HepG2 (cell line): ENCODE data around the gene SMDT1. TPM values are rescaled to one million over a fixed set of nuclear protein-coding genes. Genes with fewer than 3 reads are reported as not detected.

ENCODE experiments used
- BATF2 ChIP-seq: sonication (generic); formaldehyde crosslinking; IDR thresholded peaks from 2 replicates; pipeline ENCODE4 v1.8.0; 2022; ENCODE audit warnings: mild to moderate bottlenecking, missing genetic modification reagents, moderate library complexity
- CENPX ChIP-seq: sonication (generic); formaldehyde crosslinking; IDR thresholded peaks from 2 replicates; pipeline ENCODE4 v1.9.0; 2021; ENCODE audit warnings: mild to moderate bottlenecking, missing genetic modification reagents, moderate library complexity
- FIP1L1 ChIP-seq: fragments of 200-400 bp; formaldehyde crosslinking; IDR thresholded peaks from 2 replicates; pipeline ENCODE4 v1.6.1; 2018; ENCODE audit warnings: low read depth, mild to moderate bottlenecking, low read length, moderate library complexity, borderline replicate concordance; ENCODE audit not compliant: insufficient read depth
- HINFP ChIP-seq: sonication (generic); formaldehyde crosslinking; IDR thresholded peaks from 2 replicates; pipeline ENCODE4 v1.4.0; 2020; ENCODE audit warnings: low read depth, mild to moderate bottlenecking, missing genetic modification reagents
- KAT2B ChIP-seq: fragments of 150-350 bp; IDR thresholded peaks from 2 replicates; pipeline ENCODE4 v1.6.1; 2014; ENCODE audit warnings: low read depth, low read length, borderline replicate concordance
- KLF15 ChIP-seq: sonication (generic); formaldehyde crosslinking; IDR thresholded peaks from 2 replicates; pipeline ENCODE4 v1.8.1; 2023; ENCODE audit warnings: borderline replicate concordance, mild to moderate bottlenecking, inconsistent platforms, missing genetic modification reagents, mixed read lengths
- MTERF4 ChIP-seq: sonication (generic); formaldehyde crosslinking; IDR thresholded peaks from 2 replicates; pipeline ENCODE4 v1.8.0; 2023; ENCODE audit warnings: mild to moderate bottlenecking, missing genetic modification reagents
- POGZ ChIP-seq: sonication (generic); formaldehyde crosslinking; IDR thresholded peaks from 2 replicates; pipeline ENCODE4 v1.4.0; 2020; ENCODE audit warnings: mild to moderate bottlenecking, missing genetic modification reagents
- POLR2AphosphoS2 ChIP-seq: IDR thresholded peaks from 2 replicates; pipeline ENCODE4 v1.6.1; 2011; ENCODE audit warnings: low read depth, low read length, improper control_type of control experiment
- SP2 ChIP-seq: sonication (generic); formaldehyde crosslinking; IDR thresholded peaks from 2 replicates; pipeline ENCODE4 v1.5.1; 2020; ENCODE audit warnings: mild to moderate bottlenecking, missing genetic modification reagents
- ZBTB46 ChIP-seq: sonication (generic); formaldehyde crosslinking; IDR thresholded peaks from 2 replicates; pipeline ENCODE4 v1.4.0; 2020; ENCODE audit warnings: mild to moderate bottlenecking, missing genetic modification reagents, borderline replicate concordance
- ZMYM4 ChIP-seq: sonication (generic); formaldehyde crosslinking; IDR thresholded peaks from 2 replicates; pipeline ENCODE4 v1.8.1; 2023; ENCODE audit warnings: mild to moderate bottlenecking, missing genetic modification reagents
- ZNF232 ChIP-seq: sonication (generic); formaldehyde crosslinking; IDR thresholded peaks from 2 replicates; pipeline ENCODE4 v1.4.0; 2020; ENCODE audit warnings: missing genetic modification reagents, borderline replicate concordance
- ZNF430 ChIP-seq: sonication (generic); formaldehyde crosslinking; IDR thresholded peaks from 2 replicates; pipeline ENCODE4 v1.9.0; 2021; ENCODE audit warnings: mild to moderate bottlenecking, missing genetic modification reagents
- ZNF530 ChIP-seq: sonication (generic); formaldehyde crosslinking; IDR thresholded peaks from 2 replicates; pipeline ENCODE4 v1.5.0; 2020; ENCODE audit warnings: low read depth, mild to moderate bottlenecking, missing genetic modification reagents
- ZNF574 ChIP-seq: sonication (generic); formaldehyde crosslinking; IDR thresholded peaks from 2 replicates; pipeline ENCODE4 v1.4.0; 2020; ENCODE audit warnings: missing genetic modification reagents
- ZNF768 ChIP-seq: sonication (generic); formaldehyde crosslinking; IDR thresholded peaks from 2 replicates; pipeline ENCODE4 v1.4.0; 2020; ENCODE audit warnings: missing genetic modification reagents
- polyA plus RNA-seq, 8 experiments: library from polyadenylated mRNA; depleted of rRNA in 3 of 8; stranded (reverse) in 7 of 8; unstranded in 1 of 8; fragments of >200 nt; fragmentation: Illumina TruSeq in 4 of 8; extraction: Trizol in 4 of 8; gene quantifications; 2 replicates each; pipeline versions ENCODE4 v1.2.1 to v1.2.3, GENCODE V29; 2011 to 2016; ENCODE audit warnings: low read depth in 4 of 8, missing spikeins in 1 of 8, mixed read lengths in 1 of 8; ENCODE audit not compliant: insufficient read depth in 1 of 8
- total RNA-seq, 5 experiments: library from RNA; depleted of rRNA; stranded (reverse); fragments of >200 nt; fragmentation: Illumina TruSeq; extraction: Trizol; gene quantifications; 2 replicates each; pipeline ENCODE4 v1.2.3, GENCODE V29; 2016; ENCODE audit warnings: low read depth in 1 of 5
- TF ChIP-seq, protein P1 (sequence below): sonication (generic); formaldehyde crosslinking; IDR thresholded peaks from 2 replicates; pipeline ENCODE4 v1.4.0; 2020; ENCODE audit warnings: missing genetic modification reagents, borderline replicate concordance

The SMDT1 gene
- total and polyA plus RNA-seq, 2 of the 13 experiments (the other 11 are each of a cell fraction or from before 2014, with no cell fraction given), result 8.3 to 26.6 TPM

DNA sequence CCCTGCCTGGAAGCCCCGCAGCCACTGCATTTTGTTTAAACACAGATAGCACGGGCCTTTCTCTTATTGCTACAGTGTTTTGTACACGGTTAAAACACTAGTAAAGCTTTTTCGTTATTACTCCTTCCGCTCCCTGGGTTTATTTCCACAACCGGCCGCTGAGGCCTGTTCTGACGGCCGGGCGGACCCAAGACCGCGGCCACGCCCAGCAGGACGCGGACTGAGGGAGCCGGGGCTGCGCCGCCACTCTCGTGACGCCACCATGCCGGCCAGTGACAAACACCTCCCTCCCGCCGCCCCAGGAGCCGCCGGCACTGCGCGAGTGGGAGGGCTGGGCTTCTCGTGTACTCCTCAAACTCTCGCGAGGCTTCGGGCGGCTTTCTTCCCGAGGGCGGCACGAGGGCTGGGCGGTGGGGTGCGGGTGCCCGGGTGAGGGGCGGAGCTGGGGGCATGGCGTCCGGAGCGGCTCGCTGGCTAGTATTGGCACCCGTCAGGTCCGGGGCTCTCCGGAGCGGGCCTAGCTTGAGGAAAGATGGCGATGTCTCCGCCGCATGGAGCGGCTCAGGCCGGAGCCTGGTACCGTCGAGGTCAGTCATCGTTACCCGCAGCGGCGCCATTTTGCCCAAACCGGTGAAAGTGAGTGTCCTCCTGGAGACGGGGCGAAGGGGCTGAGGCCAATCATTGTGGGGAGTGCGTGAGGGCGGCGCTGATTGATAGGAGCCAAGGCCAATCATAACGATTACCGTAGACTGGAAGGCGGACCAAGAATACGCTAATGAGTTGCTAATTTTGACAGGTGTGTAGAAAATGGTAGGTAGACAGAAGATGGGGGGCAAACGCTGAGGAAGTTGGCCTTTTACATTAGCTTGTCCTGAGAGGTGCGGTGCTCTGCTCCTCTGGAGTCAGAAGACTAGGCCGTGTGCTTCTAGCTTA lies at the start of gene SMDT1 (continued):
- TF ChIP-seq ZNF574 (CRISPR knock-in tag) (peak; percentile 75), FIP1L1 (peak; percentile 56; the same call in 1 of the 2 replicates), MTERF4 (CRISPR knock-in tag) (no peak), POLR2AphosphoS2 (no peak), ZNF530 (CRISPR knock-in tag) (no peak), SP2 (peak; percentile 98), ZBTB46 (CRISPR knock-in tag) (no peak), POGZ (peak; percentile 61), KLF15 (peak; percentile 75; the same call in 1 of the 2 replicates), CENPX (no peak), ZNF768 (CRISPR knock-in tag) (no peak), ZMYM4 (CRISPR knock-in tag) (peak; percentile 65), ZNF430 (CRISPR knock-in tag) (peak; percentile 83), ZNF232 (CRISPR knock-in tag) (peak; percentile 23; the same call in 1 of the 2 replicates), BATF2 (CRISPR knock-in tag) (0 out of 2 replicates have a peak, but pooled peaks have one; percentile 57), KAT2B (no peak), HINFP (CRISPR knock-in tag) (peak; percentile 56; the same call in 1 of the 2 replicates)
- TF ChIP-seq, protein P1, sequence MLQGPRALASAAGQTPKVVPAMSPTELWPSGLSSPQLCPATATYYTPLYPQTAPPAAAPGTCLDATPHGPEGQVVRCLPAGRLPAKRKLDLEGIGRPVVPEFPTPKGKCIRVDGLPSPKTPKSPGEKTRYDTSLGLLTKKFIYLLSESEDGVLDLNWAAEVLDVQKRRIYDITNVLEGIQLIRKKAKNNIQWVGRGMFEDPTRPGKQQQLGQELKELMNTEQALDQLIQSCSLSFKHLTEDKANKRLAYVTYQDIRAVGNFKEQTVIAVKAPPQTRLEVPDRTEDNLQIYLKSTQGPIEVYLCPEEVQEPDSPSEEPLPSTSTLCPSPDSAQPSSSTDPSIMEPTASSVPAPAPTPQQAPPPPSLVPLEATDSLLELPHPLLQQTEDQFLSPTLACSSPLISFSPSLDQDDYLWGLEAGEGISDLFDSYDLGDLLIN (CRISPR knock-in tag), result 0 out of 2 replicates have a peak, but pooled peaks have one; percentile 64
